ENCODE data around the gene YOD1.

- peak in 1 of 2 donors; percentile 55 for TF ChIP-seq POLR2A (IDR thresholded peaks at IDR 0.05)
- TF ChIP-seq CTCF (IDR thresholded peaks at IDR 0.05), result no peak
Measured at GRCh38 chr1:207031632-207032264, 19.3 kb downstream of the YOD1 start.

Data from thyroid gland (tissue), 4 donors.